LNCAP (cell line): ENCODE data around the gene HELT.

ENCODE experiments used
- CTCF ChIP-seq: fragments of 450-650 bp; IDR thresholded peaks from 2 replicates; pipeline ENCODE4 v1.5.1; 2017; ENCODE audit warnings: mild to moderate bottlenecking

HELT gene

GRCh38 chr4:184994010-184994622, 24.2 kb upstream of the HELT start:
- no peak for TF ChIP-seq CTCF

GRCh38 chr4:184994623-184995010, 23.7 kb upstream of the HELT start:
- TF ChIP-seq CTCF: no peak

- TF ChIP-seq CTCF: no peak
These were observed 15.5 kb upstream of the HELT start for GRCh38 chr4:185002784-185003183.

- no peak for TF ChIP-seq CTCF
These were observed 14.5 kb upstream of the HELT start for GRCh38 chr4:185003596-185004351.

- TF ChIP-seq CTCF: no peak
These were observed 13.6 kb upstream of the HELT start for GRCh38 chr4:185004562-185005218.

- peak; percentile 88 for TF ChIP-seq CTCF
These were observed 13.0 kb upstream of the HELT start for GRCh38 chr4:185005219-185005819.

GRCh38 chr4:185011408-185011807, 6.9 kb upstream of the HELT start:
- TF ChIP-seq CTCF: peak; percentile 60
